Tibial nerve (tissue), 4 donors: ENCODE results near the gene SLC9B2. TPM values are rescaled to one million over a fixed set of nuclear protein-coding genes. Genes with fewer than 3 reads are reported as not detected.

ENCODE experiments used
- DNase-seq, 2 donors: peaks; one replicate each; pipeline ENCODE4 v3.0.0-alpha.2; 2019; ENCODE audit warnings: low spot score in 2 of 2
- H3K27ac ChIP-seq, 4 donors: fragments of 200-600 bp; sonication (generic) in 3 of 4; one replicate each; pipeline ENCODE4 v1.5.1; 2017 to 2019; ENCODE audit warnings: mild to moderate bottlenecking in 1 of 4
- H3K27me3 ChIP-seq, 2 donors: fragments of 200-600 bp; sonication (generic) in 1 of 2; one replicate each; pipeline versions ENCODE4 v1.5.1 to v1.6.0; 2017 to 2019
- H3K36me3 ChIP-seq, 3 donors: fragments of 200-600 bp; sonication (generic); one replicate each; pipeline ENCODE4 v1.5.1; 2018 to 2019
- H3K4me1 ChIP-seq, 4 donors: fragments of 200-600 bp; sonication (generic) in 3 of 4; one replicate each; pipeline ENCODE4 v1.5.1; 2017 to 2019
- H3K4me3 ChIP-seq, 4 donors: fragments of 200-600 bp; sonication (generic) in 3 of 4; one replicate each; pipeline ENCODE4 v1.5.1; 2017 to 2019; ENCODE audit warnings: mild to moderate bottlenecking in 1 of 4, moderate library complexity in 1 of 4
- H3K9me3 ChIP-seq, 4 donors: fragments of 200-600 bp; sonication (generic) in 3 of 4; one replicate each; pipeline ENCODE4 v1.5.1; 2017 to 2019
- EP300 ChIP-seq, 2 donors: sonication (generic); formaldehyde crosslinking; IDR thresholded peaks; one replicate each; pipeline ENCODE4 v1.6.1; 2017; ENCODE audit warnings: antibody characterized with exemption in 2 of 2, mild to moderate bottlenecking in 1 of 2
- POLR2A ChIP-seq, 2 donors: fragments of 450-650 bp; IDR thresholded peaks; one replicate each; pipeline ENCODE4 v1.6.1; 2017; ENCODE audit warnings: antibody characterized with exemption in 2 of 2, mild to moderate bottlenecking in 2 of 2, moderate library complexity in 2 of 2
- WGBS, 2 donors: methylation state at CpG; one replicate each; pipeline ENCODE4 v1.1.5; 2018; 5-methylcytosine and 5-hydroxymethylcytosine counted together
- total RNA-seq, 4 donors: library from RNA; depleted of rRNA; stranded (reverse); fragments of >200 nt; gene quantifications; one replicate each; pipeline ENCODE4 v1.1.0, GENCODE V29; 2016
- TF ChIP-seq, protein P1 (sequence below), 5 experiments: fragments of 200-600 bp in 3 of 5; fragments of 450-650 bp in 2 of 5; sonication (generic) in 3 of 5; IDR thresholded peaks; one replicate each; pipeline ENCODE4 v1.5.1; 2016 to 2019; ENCODE audit warnings: antibody characterized with exemption in 5 of 5, mild to moderate bottlenecking in 3 of 5, moderate library complexity in 2 of 5

SLC9B2 gene
- total RNA-seq, 4 donors from 2014 or later, result 13.1 to 29.4 (median 22.2) TPM

DNA sequence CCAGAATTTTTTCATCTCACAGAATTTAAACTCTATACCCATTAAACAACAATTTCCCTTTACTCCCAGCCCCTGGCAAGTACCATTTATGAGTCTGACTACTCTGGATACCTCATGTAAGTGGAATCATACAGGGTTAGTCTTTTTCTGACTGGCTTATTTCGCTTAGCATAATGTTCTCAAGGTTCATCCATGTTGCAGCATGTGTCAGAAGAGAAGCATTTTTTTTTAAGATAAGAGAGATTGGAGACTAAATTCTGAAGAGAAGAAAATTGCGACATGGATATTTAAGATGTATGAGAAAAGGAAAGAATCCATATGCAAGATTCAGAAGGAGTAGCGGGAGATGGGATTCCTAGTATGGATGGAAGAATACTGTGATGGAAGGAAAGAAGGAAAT is 45.8 kb downstream of the SLC9B2 start:
- no peak for TF ChIP-seq POLR2A (IDR thresholded peaks at IDR 0.05)
- TF ChIP-seq EP300 (IDR thresholded peaks at IDR 0.05), result no peak
- TF ChIP-seq, protein P1, sequence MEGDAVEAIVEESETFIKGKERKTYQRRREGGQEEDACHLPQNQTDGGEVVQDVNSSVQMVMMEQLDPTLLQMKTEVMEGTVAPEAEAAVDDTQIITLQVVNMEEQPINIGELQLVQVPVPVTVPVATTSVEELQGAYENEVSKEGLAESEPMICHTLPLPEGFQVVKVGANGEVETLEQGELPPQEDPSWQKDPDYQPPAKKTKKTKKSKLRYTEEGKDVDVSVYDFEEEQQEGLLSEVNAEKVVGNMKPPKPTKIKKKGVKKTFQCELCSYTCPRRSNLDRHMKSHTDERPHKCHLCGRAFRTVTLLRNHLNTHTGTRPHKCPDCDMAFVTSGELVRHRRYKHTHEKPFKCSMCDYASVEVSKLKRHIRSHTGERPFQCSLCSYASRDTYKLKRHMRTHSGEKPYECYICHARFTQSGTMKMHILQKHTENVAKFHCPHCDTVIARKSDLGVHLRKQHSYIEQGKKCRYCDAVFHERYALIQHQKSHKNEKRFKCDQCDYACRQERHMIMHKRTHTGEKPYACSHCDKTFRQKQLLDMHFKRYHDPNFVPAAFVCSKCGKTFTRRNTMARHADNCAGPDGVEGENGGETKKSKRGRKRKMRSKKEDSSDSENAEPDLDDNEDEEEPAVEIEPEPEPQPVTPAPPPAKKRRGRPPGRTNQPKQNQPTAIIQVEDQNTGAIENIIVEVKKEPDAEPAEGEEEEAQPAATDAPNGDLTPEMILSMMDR (IDR thresholded peaks at IDR 0.05), result no peak
- WGBS, 2 donors, result 93% methylated on average over 3 of the region's 3 CpGs
- peaks cover 0 to 9% (median 0%) of the 10 kb centered on the region in 4 donors for H3K9me3 ChIP-seq

DNA sequence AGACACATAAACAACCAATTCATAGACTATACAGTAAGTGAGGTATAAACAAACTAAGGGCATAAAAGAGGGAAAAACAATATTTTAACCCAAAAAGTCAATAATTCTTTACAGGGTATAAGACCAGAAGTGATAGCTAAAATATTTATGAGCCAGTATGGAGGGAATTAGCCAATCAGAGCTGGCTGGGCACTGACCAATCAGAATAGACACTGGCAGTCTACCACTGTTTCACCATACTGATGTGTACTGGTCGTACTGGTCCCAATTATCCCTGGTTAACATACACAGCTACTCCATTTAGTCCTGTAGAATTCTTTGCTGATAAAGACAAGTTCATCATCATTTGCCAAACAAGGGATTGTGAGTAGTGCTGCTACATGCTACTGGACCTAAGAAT is 47.3 kb downstream of the SLC9B2 start:
- 88 to 100% methylated on average over 1 of the region's 1 CpG for WGBS, 2 donors
- DNase-seq, result no peak
- Histone ChIP-seq H3K27me3 (no peaks in the 10 kb centered on the region), H3K4me1 (no peaks in the 10 kb centered on the region), H3K36me3 (peaks cover 0 to 31% (median 0%) of the 10 kb centered on the region in 3 donors), H3K27ac (no peak overlapping the region), H3K9me3 (peaks cover 0 to 9% (median 0%) of the 10 kb centered on the region in 4 donors), H3K4me3 (no peak overlapping the region)
- TF ChIP-seq, protein P1 (IDR thresholded peaks at IDR 0.05), result no peak
- no peak for TF ChIP-seq EP300 (IDR thresholded peaks at IDR 0.05)

More for the DNA sequence above, 45.8 kb downstream of the SLC9B2 start:
- Histone ChIP-seq H3K36me3 (peaks cover 0 to 42% (median 0%) of the 10 kb centered on the region in 3 donors), H3K27me3 (no peaks in the 10 kb centered on the region), H3K4me1 (no peaks in the 10 kb centered on the region), H3K27ac (no peak overlapping the region), H3K4me3 (no peak overlapping the region)
- DNase-seq, result no peak

DNA sequence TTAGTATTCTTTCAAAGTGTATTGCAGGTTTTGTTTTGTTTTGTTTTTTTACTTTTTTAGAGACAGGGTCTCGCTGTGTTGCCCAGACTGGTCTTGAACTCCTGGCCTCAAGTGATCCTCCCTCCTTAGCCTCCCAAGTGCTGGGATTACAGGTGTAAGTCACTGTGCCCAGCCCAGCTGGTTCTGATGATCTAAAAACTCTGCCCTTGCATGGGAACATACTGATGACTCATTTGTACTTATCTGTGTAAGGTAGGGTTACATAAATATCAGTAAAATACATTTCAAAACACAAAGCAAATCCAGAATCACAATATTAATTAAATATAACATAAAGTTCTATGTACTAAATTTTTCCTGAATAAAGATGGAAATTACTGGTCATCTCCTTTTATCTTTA is 49.7 kb downstream of the SLC9B2 start:
- no peaks in the 10 kb centered on the region for H3K9me3 ChIP-seq
- DNase-seq, result no peak
- no peaks in the 10 kb centered on the region for H3K4me1 ChIP-seq
- TF ChIP-seq POLR2A (IDR thresholded peaks at IDR 0.05) (no peak), EP300 (IDR thresholded peaks at IDR 0.05) (no peak)
- TF ChIP-seq, protein P1 (IDR thresholded peaks at IDR 0.05), result no peak
- no peak overlapping the region for H3K4me3 ChIP-seq
- 97 to 100% methylated on average over 1 of the region's 1 CpG for WGBS, 2 donors
- no peak overlapping the region for H3K27ac ChIP-seq
- peaks cover 0 to 25% (median 0%) of the 10 kb centered on the region in 3 donors for H3K36me3 ChIP-seq
- H3K27me3 ChIP-seq, result no peaks in the 10 kb centered on the region

DNA sequence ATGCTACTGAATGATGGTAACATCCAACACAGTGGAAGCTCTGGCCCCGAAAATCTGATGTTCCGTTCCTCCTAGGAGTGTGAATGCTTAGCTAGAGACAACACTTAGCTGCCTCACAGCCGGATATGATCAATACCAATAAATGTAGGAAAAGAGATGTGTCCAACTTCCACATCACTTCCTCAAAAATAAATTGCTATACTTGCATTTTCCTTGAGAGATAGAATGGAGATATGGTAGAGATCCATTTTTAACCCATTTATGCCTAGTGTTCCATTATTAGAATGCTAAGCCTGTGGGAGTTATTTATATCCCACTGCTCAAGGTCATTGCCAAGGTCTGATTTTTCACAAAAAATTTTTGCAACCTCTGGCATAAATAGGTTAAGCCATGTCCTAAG is 51.6 kb downstream of the SLC9B2 start:
- 96 to 98% methylated on average over 3 of the region's 3 CpGs for WGBS, 2 donors
- Histone ChIP-seq H3K4me3 (no peak overlapping the region), H3K27me3 (no peaks in the 10 kb centered on the region), H3K9me3 (no peaks in the 10 kb centered on the region), H3K27ac (no peak overlapping the region), H3K4me1 (peaks cover 0 to 3% (median 0%) of the 10 kb centered on the region in 4 donors), H3K36me3 (peaks cover 0 to 9% (median 0%) of the 10 kb centered on the region in 3 donors)
- DNase-seq, result no peak
- TF ChIP-seq POLR2A (IDR thresholded peaks at IDR 0.05) (no peak), EP300 (IDR thresholded peaks at IDR 0.05) (no peak)
- TF ChIP-seq, protein P1 (IDR thresholded peaks at IDR 0.05), result no peak

DNA sequence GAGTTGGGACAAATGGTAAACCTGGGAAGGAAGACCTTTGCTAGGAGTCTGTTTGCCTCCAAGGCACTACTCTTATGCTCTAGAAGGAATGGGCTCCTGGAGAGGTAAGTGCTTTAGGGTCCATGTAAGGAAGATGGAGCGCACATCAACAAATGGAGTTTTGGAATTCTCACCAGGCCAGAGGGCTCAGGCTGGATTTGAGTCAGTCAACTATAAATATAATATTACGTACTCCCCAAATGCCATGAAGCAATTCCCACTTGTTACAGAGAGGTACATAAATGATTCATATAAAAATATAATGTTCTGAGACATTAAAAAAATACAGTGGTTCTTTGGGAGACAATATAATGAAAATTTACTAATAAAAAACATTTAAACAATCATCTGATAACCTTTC is 55.4 kb downstream of the SLC9B2 start:
- Histone ChIP-seq H3K27me3 (no peaks in the 10 kb centered on the region), H3K4me1 (peaks cover 0 to 15% (median 3%) of the 10 kb centered on the region in 4 donors), H3K9me3 (no peaks in the 10 kb centered on the region), H3K36me3 (peaks cover 0 to 3% (median 0%) of the 10 kb centered on the region in 3 donors), H3K4me3 (no peak overlapping the region), H3K27ac (peak overlapping the region in 1 of 4 donors; percentile 98)
- DNase-seq, result no peak
- TF ChIP-seq EP300 (IDR thresholded peaks at IDR 0.05) (no peak), POLR2A (IDR thresholded peaks at IDR 0.05) (no peak)
- TF ChIP-seq, protein P1 (IDR thresholded peaks at IDR 0.05), result no peak
- 96 to 100% methylated on average over 2 of the region's 2 CpGs for WGBS, 2 donors
